DND-41 (cell line): ENCODE data around the gene DENND10.

Source experiments
- CTCF ChIP-seq: IDR thresholded peaks from 2 replicates; pipeline ENCODE4 v1.5.1; 2012; ENCODE audit warnings: borderline replicate concordance, low read length, moderate library complexity, mild to moderate bottlenecking; ENCODE audit not compliant: poor library complexity, severe bottlenecking; ENCODE audit errors: extremely low read depth
- EZH2 ChIP-seq: IDR thresholded peaks from 3 replicates; pipeline ENCODE4 v1.6.1; 2012; ENCODE audit warnings: borderline replicate concordance, low read depth, mild to moderate bottlenecking, moderate library complexity, low read length, inconsistent platforms; ENCODE audit not compliant: severe bottlenecking

- TF ChIP-seq CTCF (no peak), EZH2 (no peak)
These were observed 25.3 kb upstream of the DENND10 start for GRCh38 chr10:119078422-119079179.
